Retinal pigment epithelial cell (primary cell): ENCODE results near the gene LY9.

ENCODE experiments used
- DNase-seq: peaks from one replicate; pipeline ENCODE4 v3.0.0-alpha.2; 2010; ENCODE audit warnings: low read depth
- H3K4me3 ChIP-seq: 2 replicates; pipeline ENCODE4 v1.5.1; 2011; ENCODE audit warnings: mild to moderate bottlenecking, low read length, control low read depth, moderate library complexity
- TF ChIP-seq, protein P1 (sequence below): conservative IDR thresholded peaks from 2 replicates; pipeline ENCODE4 v1.5.1; 2011; ENCODE audit warnings: low read depth, low read length, control low read depth, inconsistent platforms

Gene LY9

DNA sequence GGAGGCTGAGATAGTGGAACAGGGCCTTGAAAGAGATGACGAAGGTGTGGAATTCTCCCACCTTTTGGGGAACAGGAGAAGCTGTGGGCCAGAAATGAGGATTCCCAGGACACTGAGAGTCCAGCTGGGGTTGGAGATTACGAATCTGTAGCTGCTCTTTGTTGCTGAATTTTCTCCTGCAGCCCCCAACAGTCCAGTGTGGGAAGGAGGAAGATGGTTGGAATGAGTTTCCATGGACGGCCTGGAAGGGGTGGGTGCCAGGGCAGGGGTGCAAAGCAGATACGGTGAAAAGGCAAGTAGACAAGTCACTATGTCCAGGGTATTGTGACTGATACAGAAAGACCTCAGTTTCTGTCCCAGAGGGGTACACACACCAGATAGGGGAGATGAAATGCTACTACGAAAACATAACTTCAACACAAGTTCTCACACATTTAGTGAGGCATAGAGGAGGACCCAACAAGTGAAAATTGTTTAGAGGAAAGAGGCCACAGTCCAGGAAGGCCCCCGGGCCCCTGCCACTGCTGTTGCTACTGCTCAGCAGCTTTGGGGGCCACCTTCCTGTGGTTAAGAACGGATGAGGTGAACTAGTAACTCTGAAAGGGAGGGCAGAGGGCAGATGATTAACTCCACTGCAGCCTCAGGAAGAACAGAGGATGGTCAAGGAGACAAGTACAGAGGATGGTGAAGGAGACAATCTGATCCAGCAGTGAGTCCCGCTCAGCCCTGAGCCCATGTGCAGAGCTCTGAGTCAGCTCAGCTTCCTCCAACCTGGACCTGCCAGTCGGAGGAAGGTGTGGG lies 59.4 kb downstream of the LY9 start:
- TF ChIP-seq, protein P1, sequence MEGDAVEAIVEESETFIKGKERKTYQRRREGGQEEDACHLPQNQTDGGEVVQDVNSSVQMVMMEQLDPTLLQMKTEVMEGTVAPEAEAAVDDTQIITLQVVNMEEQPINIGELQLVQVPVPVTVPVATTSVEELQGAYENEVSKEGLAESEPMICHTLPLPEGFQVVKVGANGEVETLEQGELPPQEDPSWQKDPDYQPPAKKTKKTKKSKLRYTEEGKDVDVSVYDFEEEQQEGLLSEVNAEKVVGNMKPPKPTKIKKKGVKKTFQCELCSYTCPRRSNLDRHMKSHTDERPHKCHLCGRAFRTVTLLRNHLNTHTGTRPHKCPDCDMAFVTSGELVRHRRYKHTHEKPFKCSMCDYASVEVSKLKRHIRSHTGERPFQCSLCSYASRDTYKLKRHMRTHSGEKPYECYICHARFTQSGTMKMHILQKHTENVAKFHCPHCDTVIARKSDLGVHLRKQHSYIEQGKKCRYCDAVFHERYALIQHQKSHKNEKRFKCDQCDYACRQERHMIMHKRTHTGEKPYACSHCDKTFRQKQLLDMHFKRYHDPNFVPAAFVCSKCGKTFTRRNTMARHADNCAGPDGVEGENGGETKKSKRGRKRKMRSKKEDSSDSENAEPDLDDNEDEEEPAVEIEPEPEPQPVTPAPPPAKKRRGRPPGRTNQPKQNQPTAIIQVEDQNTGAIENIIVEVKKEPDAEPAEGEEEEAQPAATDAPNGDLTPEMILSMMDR = no peak
- H3K4me3 ChIP-seq = no peak overlapping the region
- DNase-seq = no peak

DNA sequence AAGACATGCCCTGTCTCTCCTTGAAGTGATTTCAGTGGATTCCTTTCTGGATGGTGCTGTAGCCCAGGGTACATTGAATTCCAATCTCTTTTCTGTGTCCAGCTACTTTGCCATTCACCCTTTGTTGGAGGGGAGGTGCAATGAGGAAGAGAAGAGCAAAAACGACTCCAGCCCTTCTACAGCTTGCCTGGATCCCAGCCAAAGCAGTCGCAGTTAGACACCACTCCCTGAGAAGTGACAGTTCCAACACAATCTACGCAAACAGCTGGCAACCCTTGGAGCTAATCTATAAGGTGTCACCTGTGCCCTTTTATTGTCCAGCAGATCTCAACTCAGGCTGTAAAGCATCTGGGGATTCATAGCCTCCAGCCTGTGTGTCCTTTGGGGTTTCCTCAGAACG lies 62.1 kb downstream of the LY9 start:
- no peak for DNase-seq

DNA sequence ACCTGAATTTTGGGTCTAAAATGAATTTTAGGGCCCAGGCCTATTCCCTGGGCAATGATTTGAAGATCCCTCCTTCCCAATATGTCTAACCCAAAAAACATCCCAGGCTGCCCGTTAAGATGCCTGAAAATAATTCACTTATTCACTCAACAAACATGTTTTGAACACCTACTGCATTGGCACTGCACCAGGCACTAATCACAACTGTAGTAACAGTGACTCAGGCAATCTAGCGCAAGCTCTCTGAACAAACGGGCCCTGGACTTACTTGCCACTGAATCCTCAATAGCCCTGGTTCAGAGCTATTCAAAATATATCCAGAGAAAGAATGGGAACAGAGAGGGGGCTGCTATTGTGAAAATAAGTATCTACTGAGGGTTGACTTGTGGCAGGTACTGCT lies 62.5 kb downstream of the LY9 start:
- no peak for DNase-seq
- H3K4me3 ChIP-seq = no peak overlapping the region
- TF ChIP-seq, protein P1 = no peak

More for the DNA sequence above, 62.1 kb downstream of the LY9 start:
- H3K4me3 ChIP-seq = no peak overlapping the region
- TF ChIP-seq, protein P1 = no peak

DNA sequence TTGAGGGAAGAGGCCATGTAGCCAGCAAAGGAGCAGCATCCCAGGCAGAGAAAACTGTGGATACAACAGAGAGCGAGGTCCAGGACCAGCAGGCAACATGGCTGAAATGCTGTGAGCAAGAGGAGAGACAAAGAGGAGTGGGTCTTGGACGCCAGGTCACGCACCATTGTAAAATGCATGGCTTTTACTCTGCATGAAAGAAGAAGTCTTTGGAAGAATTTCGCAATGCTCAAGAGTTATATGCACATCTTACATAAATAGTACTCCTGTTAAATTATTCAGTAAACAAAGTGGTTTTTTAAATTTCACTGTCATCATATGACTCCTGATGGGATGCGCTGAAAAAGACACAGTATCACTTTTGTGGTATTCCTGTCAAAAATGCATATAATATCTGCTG lies 63.2 kb downstream of the LY9 start:
- H3K4me3 ChIP-seq = no peak overlapping the region
- TF ChIP-seq, protein P1 = no peak
- no peak for DNase-seq

DNA sequence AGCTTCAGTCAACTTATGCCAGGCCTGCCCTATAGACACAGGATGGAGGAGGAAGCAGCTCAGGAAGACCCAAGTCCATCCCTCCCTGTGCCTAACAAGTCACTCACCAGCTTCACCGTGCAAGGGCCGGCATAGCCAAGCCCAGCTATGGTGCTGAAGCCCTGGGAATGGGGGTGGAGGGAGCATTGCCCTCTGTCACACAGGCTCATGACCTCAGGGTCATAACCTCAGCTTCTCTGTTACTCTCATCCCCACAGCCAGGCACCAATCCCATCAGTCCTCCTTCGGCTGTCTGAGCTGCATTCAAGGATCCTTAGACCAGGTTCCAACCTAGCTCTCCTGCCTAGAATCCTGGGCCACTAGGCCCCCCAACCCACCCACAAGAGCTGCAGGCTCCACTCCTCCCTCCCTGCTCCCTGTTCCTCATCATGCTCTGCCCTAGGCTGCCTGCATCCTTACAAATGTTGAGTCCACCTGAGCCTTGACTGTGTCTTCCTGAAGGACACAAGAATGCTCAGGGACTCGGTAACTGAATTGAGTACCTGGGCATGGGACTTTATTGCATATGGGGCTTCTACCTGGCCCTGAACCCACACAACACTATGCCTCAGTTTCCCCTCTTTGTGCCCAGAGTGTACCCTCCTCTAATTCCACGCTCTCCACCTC lies 65.0 kb downstream of the LY9 start:
- TF ChIP-seq, protein P1 = no peak
- H3K4me3 ChIP-seq = no peak overlapping the region
- no peak for DNase-seq

DNA sequence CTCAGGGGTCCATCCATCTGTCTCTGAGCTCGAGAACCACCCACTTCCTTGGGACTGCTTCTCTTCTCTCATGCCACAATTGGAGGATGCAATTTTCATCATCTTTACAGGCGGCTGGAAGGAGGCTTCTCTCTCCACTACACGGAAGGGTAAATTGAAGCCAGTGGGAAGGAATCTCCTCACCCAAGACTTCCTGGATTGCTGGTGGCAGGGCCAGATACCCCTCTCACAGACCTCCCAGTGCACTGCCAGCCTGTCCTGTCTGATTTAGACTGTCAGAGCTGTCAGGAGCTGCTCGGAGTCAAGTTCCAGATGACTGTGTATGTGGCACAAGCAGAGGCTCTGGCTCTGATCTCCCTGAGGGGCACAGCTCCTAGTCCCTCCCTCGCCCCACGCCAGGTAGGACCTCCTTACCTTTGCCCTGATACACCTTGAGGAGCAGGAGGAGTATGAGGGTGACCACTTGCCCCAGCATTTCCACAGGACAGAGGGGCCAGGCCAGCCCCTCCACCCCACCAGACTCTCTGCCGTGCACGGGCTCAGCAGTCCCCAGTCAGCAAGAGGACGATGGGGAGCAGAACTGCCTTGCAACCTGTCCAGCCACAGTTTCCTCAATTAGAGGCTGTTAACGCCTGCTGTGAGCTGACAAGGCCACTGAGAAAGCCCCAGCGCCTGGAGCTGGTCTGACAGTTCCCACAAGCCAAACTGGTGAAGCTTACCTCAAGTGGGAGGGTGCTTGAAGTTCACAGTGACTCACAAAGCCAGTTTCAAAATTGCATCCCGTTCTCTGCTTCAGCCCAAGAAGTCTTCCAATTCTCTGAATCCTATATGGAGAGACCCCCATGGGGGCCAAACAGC lies 66.5 kb downstream of the LY9 start, which contains the start of gene CD244:
Gene CD244 (minus strand): TSS at position 685 of the 858 bp plus-strand sequence. CDS start 210 bp downstream, at position 475.
- TF ChIP-seq, protein P1 = no peak
- no peak for DNase-seq
- no peak within 1 kb of the TSS for H3K4me3 ChIP-seq
